Measurements from ENCODE around the gene USP15.
A peak's percentile ranks its signal among the peaks of the same experiment; 100 is the strongest.
"Not testable (repeated sequence)": the region's sequence is repeated elsewhere in the genome, so short reads cannot be mapped to it uniquely, and the experiment has no call there.

USP15 gene

DNA sequence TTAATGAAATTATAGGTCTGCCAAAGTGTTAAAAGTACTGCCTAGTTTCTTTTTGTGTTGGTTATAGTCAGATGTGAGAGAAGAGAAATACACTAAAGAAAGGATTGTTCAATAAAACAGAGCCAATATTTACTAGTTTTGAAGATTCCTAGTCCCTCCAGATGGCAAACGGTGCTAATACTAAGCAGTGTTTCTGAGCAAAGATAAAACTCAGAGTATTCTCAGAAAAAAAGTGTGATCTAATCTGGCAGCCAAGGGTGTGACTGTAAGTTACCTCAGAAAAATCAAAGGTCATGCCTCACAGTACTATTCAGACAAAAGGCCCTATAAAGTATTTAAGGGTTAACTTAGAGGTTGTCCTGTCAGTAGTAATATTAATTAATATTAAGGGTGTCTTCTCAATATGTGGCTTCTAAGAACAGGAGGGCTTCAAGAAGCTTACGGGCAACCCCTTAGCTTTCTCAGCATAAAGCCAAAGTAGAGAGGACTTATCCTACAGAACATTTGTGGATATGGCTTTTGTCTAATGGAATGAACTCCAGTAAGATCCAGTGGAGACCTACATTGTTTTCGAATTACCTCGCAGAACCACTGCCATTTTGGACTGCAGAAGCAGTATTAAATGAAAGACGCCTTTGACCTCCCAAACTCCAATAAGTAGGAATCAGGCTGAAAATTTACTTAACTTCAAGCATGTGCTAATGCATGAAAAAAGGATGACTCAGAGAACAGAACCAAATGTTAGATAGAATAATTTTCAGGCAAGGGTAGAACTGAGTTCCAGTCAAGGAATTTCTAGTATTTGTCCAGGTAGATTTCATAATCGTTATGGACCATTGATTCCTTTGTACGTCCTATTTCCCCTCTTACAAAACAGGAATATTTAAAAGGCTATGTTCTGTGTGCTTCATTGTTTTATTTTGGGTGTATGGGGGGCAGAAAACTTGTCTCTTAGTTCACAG, 46.6 kb downstream of the USP15 start:
- no peak for DNase-seq
- in situ Hi-C loops (cut with MboI; ENCODE audit: low pct_unique_long_range_greater_than_20kb, low sequenced_read_pairs) = no loop called here

DNA sequence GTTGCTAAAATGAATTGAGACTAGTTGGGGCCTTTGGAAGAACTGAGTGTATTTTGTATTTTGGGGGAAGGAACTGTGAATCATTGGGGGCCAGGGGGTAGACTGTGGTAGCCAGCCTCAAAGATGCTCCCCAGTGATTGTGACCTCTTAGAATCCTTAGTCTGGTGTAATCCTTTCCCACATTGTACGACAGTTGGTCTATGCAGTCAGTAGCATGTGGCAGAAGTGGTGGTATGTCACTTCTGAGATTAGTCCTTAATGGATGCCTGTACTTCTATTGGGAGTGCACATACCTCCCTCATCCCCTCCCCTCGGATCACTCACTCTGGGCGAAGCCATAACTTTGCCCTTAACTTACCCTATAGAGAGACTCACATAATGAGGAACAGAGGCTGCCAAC, 48.0 kb downstream of the USP15 start:
- DNase-seq = no peak
- in situ Hi-C loops (cut with MboI; ENCODE audit: low pct_unique_long_range_greater_than_20kb, low sequenced_read_pairs) = no loop called here

DNA sequence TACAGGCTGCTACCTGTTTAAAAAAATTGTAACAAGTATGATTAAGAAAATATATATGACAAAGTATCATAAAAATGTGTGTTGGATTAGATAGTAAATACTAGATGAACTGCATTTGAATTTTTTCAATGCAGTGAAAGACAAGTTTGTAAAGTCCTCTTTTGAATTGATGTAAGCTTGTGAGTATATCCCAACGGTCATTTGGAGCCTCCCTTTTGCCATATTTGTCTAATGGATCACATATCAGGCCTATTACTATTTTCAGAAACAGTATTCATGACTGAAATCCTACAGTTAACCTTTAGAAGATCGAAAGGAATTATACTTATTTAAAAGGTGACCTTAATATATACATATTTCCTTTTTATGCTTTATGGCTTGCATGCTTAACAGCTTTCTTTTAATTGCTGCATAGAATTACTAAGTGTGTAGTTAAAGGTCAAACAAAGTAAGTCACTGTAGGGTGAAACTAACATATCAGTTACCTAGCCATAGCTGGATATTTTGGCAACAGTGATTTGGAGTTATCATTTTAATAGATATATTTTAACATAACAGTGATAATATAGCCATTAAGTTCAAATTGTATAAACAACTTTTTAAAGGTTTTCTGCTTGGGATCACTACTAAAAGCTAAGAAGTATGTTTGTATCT, 53.6 kb downstream of the USP15 start:
- DNase-seq = no peak
- in situ Hi-C loops (cut with MboI; ENCODE audit: low pct_unique_long_range_greater_than_20kb, low sequenced_read_pairs) = no loop called here

DNA sequence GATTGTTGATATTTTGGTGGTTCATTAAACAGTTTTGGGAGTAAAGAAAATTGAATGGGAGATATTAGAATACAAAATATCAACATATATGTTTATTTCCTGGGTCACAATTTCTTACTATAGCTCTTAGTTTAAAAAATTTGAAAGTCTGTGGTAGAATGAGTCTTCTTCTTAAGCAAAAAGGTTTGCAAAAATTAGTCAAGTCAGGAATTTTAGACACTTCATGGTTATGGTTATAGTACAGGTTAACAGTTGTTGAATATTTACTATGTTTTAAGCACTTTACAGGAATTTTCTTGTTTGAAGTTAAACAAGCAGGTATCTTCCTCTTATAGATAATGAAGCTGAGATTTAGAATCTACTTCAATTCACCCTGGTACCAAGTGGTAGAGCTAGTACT, 56.8 kb downstream of the USP15 start:
- no peak for DNase-seq
- in situ Hi-C loops (cut with MboI; ENCODE audit: low pct_unique_long_range_greater_than_20kb, low sequenced_read_pairs) = no loop called here

DNA sequence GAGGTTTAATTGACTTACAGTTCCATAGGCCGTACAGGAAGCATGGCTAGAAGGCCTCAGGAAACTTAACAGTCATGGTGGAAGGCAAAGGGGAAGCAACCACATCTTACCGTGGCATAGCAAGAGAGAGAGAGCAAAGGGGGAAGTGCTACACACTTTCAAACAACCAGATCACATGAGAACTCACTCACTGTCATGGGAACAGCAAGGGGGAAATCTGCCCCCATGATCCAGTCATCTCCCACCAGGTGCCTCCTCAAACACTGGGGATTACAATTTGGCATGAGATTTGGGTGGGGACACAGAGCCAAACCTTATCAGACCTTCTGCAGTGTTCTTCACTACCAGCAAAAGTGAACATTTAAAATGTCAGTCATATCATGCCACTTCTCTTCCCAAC, 58.9 kb downstream of the USP15 start:
- in situ Hi-C loops (cut with MboI; ENCODE audit: low pct_unique_long_range_greater_than_20kb, low sequenced_read_pairs) = no loop called here
- DNase-seq = peak; percentile 84

DNA sequence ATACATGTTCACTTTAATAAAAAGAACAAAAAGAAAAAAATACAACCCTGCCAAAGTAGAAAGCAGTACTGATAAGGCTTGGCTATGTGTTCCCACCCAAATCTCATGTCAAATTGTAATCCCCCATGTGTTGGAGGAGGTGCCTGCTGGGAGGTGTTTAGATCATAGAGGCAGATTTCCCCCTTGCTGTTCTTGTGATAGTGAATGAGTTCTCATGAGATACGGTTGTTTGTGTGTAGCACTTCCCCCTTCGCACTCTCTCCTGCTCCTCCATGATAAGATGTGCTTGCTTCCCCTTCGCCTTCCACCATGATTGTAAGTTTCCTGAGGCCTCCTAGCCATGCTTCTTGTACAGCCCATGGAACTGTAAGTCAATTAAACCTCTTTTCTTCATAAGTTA, 59.9 kb downstream of the USP15 start:
- in situ Hi-C loops (cut with MboI; ENCODE audit: low pct_unique_long_range_greater_than_20kb, low sequenced_read_pairs) = no loop called here
- peak; percentile 46 for DNase-seq

DNA sequence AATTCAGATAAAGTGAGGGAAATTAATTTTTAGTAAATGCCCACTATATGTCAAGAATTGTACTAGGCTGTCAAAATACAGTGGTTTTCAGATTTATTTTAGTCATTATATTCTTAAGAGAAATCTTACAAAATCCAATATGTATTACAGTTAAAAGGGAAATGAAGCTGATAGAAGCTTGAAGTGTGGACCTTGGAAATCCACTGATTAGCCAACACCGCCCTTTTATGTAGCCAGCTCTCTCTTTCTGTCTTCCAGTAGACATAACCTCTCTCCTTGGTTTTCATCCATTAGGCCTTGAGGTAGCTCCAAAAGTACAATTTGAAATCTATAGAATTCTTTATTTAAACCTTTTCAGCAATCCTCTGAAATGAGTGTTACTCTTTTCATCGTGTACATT, 63.2 kb downstream of the USP15 start:
- no peak for DNase-seq
- in situ Hi-C loops (cut with MboI; ENCODE audit: low pct_unique_long_range_greater_than_20kb, low sequenced_read_pairs) = no loop called here

DNA sequence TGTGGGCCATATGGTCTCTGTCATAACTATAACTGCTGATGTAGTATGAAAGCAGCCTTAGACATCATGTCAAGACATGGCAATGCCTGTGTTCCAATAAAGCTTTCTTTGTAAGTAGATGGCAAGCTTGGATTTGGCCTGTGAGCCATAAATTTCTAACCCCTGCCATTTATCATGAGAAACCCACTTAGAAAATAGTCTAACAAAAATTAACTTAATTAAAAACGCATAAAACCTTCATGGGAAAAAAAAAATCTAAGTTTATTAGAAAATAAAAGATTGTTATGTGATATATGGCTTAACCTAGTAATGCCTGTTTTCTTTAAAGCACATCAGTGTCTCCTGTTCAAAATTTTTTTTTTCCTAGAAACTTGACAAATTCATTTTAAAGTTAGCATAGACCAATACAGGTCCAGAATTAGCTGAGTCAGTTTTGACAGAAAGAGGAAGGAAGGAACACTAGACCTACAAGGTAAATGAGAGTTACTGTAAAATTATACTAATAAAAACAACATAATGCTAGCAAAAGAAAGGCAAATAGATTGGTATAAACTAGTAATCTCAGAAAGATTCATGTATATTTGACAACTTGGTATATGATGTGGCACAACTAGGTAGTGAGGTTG, 68.2 kb downstream of the USP15 start:
- in situ Hi-C loops (cut with MboI; ENCODE audit: low pct_unique_long_range_greater_than_20kb, low sequenced_read_pairs) = no loop called here
- peak; percentile 59 for DNase-seq

DNA sequence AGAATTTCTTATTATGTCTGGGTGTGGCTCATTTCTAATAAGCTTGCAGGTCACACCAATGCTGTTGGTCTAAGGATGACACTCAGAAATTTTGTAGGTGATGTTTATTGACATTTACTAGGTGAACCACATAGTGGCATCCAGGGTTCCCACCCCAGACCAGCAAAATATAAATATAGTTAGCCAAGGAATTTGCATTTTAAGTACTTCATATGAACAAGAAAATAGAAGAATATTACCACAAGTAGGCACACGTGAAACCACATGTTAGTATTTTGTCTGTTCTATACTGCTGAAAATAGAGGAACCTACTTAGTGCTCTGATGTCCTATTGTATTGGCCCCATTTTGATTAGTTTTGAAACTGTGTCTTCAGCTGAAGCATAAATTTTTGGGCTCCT, 71.1 kb downstream of the USP15 start:
- in situ Hi-C loops (cut with MboI; ENCODE audit: low pct_unique_long_range_greater_than_20kb, low sequenced_read_pairs) = no loop called here
- peak; percentile 20 for DNase-seq

DNA sequence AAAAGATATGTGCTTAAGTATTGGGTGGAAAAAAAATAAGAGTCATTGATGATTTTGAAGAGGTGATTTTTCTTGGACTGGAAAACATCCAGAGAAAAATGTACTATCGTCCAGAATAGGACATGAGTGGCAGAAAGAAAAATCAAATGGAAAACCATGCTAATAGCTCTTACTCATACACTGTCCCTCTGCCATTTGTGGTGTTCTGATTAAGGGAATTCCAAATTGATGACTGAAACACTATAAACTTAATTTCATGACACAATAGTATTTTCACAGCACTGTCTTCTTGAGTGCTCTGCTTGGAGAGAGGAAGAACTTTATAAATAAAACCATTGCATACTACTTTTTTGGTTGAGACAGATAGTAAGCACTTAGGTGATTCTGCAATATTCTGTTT, 72.4 kb downstream of the USP15 start:
- in situ Hi-C loops (cut with MboI; ENCODE audit: low pct_unique_long_range_greater_than_20kb, low sequenced_read_pairs) = no loop called here
- DNase-seq = no peak

DNA sequence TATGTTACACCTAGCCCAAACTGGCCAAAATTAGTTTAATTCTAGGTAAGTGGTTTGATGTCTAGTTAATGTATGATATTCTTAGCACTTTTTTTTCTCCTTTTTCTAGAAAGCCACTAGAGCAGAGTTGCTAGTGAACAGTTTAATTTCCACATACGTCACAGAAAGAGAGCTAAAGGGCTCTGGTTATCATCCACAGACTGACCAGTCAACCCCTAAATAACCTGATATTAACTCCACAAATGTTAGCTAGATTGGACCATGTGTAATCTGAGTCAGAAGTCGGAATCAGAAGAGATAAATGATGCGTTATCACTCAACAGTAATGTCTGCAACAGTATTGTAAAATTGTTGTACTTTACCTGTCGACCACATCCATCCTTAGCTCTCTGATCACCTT, 74.9 kb downstream of the USP15 start:
- no peak for DNase-seq
- in situ Hi-C loops (cut with MboI; ENCODE audit: low pct_unique_long_range_greater_than_20kb, low sequenced_read_pairs) = no loop called here

DNA sequence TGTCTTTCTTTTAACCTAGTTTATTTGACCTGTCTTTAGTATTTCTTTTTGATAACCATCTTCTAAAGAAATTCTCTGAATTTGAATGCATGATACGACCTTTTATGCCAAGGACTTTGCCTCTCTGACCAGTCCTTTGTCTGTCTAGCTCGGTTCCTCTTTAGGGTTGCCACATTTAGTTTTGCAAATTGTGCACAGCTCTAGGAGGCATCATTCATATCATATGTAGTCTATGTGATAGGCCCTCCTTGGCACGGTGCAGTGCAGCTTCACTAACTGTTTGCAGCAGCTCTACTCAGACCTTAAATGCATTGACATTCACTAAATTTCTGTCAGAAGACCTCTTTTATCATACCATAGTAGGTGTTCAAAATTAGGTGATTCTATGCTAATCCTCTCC, 75.6 kb downstream of the USP15 start:
- in situ Hi-C loops (cut with MboI; ENCODE audit: low pct_unique_long_range_greater_than_20kb, low sequenced_read_pairs) = no loop called here
- DNase-seq = peak; percentile 14

DNA sequence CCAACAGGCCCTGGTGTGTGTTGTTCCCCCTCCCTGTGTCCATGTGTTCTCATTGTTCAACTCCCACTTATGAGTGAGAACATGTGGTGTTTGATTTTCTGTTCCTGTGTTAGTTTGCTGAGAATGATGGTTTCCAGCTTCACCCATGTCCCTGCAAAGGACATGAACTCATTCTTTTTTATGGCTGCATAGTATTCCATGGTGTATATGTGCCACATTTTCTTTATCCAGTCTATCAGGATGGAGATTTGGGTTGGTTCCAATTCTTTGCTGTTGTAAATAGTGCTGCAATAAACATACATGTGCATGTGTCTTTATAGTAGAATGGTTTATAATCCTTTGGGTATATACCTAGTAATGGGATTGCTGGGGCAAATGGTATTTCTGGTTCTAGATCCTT, 77.4 kb downstream of the USP15 start:
- in situ Hi-C loops (cut with MboI; ENCODE audit: low pct_unique_long_range_greater_than_20kb, low sequenced_read_pairs); DNase-seq: not testable (repeated sequence)

DNA sequence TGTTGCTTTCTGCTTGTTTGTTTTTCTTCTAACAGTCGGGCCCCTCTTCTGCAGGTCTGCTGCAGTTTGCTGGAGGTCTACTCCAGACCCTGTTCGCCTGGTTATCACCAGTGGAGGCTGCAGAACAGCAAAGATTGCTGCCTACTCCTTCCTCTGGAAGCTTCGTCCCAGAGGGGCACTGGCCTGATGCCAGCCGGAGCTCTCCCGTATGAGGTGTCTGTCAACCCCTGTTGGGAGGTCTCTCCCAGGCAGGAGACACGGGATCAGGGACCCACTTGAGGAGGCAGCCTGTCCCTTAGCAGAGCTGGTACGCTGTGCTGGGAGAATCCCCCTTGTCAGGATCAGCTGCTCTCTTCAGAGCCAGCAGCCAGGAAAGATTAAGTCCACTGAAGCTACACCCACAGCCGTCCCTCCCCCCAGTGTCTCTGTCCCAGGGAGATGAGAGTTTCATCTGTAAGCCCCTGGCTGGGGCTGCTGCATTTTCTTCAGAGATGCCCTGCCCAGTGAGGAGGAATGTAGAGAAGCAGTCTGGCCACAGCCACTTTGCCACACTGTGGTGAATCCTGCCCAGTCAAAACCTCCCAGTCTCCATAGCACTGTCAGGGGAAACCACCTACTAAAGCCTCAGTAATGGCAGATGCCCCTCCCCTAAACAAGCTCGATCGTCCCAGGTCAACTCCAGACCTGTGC, 82.6 kb downstream of the USP15 start:
- DNase-seq; in situ Hi-C loops (cut with MboI; ENCODE audit: low pct_unique_long_range_greater_than_20kb, low sequenced_read_pairs): not testable (repeated sequence)

DNA sequence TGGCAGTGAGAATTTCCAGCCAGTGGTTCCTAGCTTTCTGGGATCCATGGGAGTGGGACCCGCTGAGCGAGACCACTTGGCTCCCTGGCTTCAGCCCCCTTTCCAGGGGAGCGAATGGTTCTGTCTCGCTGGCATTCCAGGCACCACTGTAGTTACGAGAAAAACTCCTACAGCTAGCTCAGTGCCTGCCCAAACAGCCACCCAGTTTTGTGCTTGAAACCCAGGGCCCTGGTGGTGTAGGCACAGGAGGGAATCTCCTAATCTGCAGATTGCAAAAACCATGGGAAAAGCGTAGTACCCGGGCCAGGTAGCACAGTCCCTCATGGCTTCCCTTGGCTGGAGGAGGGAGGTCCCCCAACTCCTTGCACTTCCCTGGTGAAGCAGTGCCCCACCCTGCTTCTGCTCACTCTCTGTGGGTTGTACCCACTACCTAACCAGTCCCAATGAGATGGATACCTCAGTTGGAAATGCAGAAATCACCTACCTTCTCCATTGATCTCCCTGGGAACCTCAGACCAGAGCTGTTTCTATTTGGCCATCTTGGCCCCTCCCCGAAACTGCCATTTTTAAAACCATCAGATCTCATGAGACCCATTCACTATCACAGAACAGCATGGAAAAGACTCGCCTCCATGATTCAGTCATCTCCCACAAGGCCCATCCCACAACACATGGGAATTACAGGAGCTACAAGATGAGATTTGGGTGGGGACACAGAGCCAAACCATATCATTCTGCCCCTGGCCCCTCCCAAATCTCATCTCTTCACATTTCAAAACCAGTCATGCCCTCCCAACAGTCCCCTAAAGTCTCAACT, 83.3 kb downstream of the USP15 start:
- DNase-seq; in situ Hi-C loops (cut with MboI; ENCODE audit: low pct_unique_long_range_greater_than_20kb, low sequenced_read_pairs): not testable (repeated sequence)

DNA sequence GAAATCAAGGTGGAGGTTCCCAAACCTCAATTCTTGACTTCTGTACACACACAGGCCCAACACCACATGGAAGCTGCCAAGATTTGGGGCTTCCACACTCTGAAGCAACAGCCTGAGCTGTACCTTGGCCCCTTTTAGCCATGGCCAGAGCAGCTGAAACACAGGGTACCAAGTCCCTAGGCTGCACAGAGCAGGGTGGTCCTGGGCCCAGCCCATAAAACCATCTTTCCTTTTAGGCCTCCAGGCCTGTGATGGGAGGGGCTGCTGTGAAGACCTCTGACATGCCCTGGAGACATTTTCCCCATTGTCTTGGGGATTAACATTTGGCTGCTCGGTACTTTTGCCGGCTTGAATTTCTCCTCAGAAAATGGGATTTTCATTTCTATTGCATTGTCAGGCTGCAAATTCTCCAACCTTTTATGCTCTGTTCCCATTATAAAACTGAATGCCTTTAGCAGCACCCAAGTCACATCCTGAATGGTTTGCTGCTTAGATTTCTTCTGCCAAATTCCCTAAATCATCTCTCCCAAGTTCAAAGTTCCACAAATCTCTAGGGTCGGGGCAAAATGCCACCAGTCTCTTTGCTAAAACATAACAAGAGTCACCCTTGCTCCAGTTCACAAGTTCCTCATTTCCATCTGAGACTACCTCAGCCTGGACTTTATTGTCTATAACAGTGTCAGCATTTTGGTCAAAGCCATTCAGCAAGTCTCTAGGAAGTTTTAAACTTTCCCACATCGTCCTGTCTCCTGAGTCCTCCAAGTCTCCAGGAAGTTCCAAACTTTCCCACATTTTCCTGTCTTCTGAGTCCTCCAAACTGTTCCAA, 84.7 kb downstream of the USP15 start:
- DNase-seq = peak; percentile 48
- in situ Hi-C loops (cut with MboI; ENCODE audit: low pct_unique_long_range_greater_than_20kb, low sequenced_read_pairs) = not testable (repeated sequence)

DNA sequence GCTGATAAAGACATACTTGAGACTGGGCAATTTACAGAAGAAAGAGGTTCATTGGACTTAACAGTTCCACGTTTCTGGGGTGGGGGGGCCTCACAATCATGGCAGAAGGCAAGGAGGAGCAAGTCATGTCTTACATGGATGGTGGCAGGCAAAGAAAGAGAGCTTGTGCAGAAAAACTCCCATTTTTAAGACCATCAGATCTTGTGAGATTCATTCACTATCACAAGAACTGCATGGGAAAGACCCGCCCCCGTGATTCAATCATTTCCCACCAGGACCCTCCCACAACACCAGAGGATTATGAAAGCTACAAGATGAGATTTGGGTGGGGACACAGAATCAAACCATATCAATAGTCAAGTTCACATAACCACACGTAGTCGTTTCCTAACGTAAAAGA, 85.5 kb downstream of the USP15 start:
- in situ Hi-C loops (cut with MboI; ENCODE audit: low pct_unique_long_range_greater_than_20kb, low sequenced_read_pairs) = no loop called here
- no peak for DNase-seq

DNA sequence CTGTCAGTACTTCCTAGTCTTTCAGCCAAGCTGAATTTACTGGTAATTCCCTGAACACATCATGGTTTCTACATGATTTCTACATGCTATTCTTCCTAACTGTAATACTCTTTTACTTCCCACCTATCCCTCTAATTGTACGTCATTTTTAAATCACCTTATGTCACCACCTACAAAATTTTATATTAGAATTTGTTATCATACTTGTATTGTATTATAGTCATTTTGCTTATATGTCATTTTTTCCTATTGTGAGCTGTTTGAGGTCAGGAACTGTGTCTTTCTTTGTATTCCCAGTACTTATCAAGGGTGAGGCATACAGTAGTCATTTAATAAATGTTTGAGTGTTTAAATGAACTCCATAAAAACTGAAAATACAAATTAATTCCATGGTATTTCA, 86.6 kb downstream of the USP15 start:
- in situ Hi-C loops (cut with MboI; ENCODE audit: low pct_unique_long_range_greater_than_20kb, low sequenced_read_pairs) = no loop called here
- no peak for DNase-seq

Measured in KBM-7 (cell line).